C4-2B (cell line): ENCODE data around the gene DLGAP1.

Experiments used
- ZFX ChIP-seq: fragments of 450-650 bp; IDR thresholded peaks from 2 replicates; pipeline ENCODE4 v1.6.1; 2017
- TF ChIP-seq, protein P1 (sequence below): fragments of 450-650 bp; conservative IDR thresholded peaks from 2 replicates; pipeline ENCODE4 v1.5.1; 2017; ENCODE audit warnings: mild to moderate bottlenecking

DNA sequence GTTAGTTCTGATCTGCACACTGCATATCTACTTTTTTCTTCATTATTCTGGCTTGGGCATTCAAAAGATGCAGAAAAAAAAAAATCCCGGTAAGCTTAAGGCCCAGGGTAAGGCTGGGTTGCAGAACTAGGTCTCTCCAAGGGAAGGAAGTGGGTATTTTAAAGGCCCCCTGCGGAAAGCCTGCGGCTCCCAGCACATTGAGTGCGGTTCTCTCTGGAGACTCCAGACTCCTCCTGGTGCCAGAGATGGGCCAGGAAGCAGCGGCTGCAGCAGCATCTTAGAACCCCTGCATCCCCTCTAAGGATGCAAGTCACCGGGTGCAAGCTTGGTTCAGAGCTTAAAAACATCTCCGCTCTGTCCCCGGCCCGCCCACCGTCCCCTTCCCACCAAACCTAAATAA is 955.6 kb downstream of the DLGAP1 start:
- TF ChIP-seq, protein P1, sequence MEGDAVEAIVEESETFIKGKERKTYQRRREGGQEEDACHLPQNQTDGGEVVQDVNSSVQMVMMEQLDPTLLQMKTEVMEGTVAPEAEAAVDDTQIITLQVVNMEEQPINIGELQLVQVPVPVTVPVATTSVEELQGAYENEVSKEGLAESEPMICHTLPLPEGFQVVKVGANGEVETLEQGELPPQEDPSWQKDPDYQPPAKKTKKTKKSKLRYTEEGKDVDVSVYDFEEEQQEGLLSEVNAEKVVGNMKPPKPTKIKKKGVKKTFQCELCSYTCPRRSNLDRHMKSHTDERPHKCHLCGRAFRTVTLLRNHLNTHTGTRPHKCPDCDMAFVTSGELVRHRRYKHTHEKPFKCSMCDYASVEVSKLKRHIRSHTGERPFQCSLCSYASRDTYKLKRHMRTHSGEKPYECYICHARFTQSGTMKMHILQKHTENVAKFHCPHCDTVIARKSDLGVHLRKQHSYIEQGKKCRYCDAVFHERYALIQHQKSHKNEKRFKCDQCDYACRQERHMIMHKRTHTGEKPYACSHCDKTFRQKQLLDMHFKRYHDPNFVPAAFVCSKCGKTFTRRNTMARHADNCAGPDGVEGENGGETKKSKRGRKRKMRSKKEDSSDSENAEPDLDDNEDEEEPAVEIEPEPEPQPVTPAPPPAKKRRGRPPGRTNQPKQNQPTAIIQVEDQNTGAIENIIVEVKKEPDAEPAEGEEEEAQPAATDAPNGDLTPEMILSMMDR = no peak
- no peak for TF ChIP-seq ZFX
